ENCODE results near the gene C20orf96. TPM values are rescaled to one million over a fixed set of nuclear protein-coding genes. Genes with fewer than 3 reads are reported as not detected.

The C20orf96 gene
- total and polyA plus RNA-seq, 4 donors, result 0.70 to 2.6 (median 1.7) TPM

DNA sequence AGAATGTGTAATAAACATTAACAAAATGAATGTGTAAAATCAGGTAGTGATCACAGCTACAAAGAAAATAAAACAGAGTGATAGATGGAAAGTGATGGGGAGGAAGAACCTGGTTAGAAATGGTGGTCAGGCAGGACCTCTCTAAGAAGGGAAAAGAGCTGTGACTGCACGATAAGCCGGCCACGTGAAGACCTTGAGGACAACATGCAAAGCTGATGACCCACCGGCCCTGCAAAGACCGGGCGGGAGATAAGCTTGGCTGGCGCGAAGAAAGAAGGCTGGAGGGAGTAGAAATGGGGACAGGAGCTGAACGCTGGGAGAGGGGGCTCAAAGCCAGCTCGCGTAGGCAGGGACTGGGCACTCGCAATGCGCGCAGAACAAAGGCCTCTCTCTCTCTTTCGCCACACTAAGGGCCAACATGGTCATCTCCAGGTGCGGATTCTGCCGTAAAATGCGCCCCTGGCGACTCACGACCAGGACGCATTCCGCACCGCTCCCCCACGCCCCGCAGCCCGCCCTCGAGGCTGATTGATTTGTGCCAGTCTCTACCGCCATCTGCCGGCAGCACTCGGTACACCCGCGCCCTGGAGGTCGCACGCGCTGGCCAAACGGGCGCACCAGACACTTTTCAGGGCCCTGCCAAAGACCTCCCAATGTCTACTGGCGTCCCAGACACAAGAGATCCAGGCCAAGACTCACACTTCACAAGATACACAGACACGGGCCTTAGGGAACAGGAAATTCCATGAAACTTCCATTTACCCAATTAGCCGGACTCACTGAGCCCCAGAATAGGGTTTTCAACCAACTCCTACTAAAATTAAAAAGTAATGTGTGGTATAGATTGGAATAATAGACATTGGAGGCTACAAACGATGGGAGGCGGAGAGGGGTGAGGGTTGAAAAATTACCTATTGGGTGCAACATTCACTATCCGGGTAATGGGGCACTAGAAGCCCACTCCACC, 23.7 kb downstream of the C20orf96 start (continued):
- TF ChIP-seq HNF4A (conservative IDR thresholded peaks at IDR 0.05) (no peak), RAD21 (IDR thresholded peaks at IDR 0.05) (peak; percentile 94 to 97), HNF4G (IDR thresholded peaks at IDR 0.05) (no peak), EGR1 (IDR thresholded peaks at IDR 0.05; ENCODE audit: low read depth in 2 of 2) (no peak), SP1 (IDR thresholded peaks at IDR 0.05) (no peak), YY1 (IDR thresholded peaks at IDR 0.05) (peak; percentile 27), NR2F2 (IDR thresholded peaks at IDR 0.05) (peak; percentile 25), FOXA2 (IDR thresholded peaks at IDR 0.05) (no peak), RXRA (IDR thresholded peaks at IDR 0.05) (no peak), JUND (IDR thresholded peaks at IDR 0.05) (no peak)
- TF ChIP-seq, protein P1, sequence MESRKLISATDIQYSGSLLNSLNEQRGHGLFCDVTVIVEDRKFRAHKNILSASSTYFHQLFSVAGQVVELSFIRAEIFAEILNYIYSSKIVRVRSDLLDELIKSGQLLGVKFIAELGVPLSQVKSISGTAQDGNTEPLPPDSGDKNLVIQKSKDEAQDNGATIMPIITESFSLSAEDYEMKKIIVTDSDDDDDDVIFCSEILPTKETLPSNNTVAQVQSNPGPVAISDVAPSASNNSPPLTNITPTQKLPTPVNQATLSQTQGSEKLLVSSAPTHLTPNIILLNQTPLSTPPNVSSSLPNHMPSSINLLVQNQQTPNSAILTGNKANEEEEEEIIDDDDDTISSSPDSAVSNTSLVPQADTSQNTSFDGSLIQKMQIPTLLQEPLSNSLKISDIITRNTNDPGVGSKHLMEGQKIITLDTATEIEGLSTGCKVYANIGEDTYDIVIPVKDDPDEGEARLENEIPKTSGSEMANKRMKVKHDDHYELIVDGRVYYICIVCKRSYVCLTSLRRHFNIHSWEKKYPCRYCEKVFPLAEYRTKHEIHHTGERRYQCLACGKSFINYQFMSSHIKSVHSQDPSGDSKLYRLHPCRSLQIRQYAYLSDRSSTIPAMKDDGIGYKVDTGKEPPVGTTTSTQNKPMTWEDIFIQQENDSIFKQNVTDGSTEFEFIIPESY (IDR thresholded peaks at IDR 0.05), result no peak
- TF ChIP-seq, protein P2, sequence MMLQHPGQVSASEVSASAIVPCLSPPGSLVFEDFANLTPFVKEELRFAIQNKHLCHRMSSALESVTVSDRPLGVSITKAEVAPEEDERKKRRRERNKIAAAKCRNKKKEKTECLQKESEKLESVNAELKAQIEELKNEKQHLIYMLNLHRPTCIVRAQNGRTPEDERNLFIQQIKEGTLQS (IDR thresholded peaks at IDR 0.05), result no peak

DNA sequence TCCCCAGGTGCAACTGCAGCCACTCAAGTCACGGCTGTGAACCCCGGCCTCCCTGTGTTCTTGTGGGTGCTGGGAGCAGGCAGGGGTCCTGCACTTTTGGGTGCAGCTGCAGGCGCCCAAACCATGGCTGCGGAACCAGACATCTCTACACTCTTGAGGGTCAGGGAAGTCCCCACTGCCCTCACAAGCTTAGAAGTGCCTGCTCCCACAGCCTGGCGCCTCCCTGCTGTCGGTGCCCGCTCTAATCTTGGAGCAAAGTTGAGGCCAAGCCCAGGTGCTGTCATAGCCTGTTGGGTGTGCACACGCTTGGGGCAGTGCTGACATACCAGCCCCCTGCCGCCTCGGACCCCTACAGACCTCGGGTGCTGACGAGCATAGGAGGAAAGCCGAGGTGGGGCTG, 26.8 kb downstream of the C20orf96 start:
- TF ChIP-seq, protein P1 (IDR thresholded peaks at IDR 0.05), result no peak
- TF ChIP-seq FOXA1 (IDR thresholded peaks at IDR 0.05) (no peak), YY1 (IDR thresholded peaks at IDR 0.05) (no peak)
- Histone ChIP-seq H3K36me3 (ENCODE audit: control insufficient read depth in 4 of 4, insufficient read depth in 3 of 4, low read depth in 1 of 4, low read length in 3 of 4) (no peaks in the 10 kb centered on the region), H3K4me3 (ENCODE audit: low read depth in 1 of 3, low read length in 3 of 3) (no peak overlapping the region), H3K9me3 (ENCODE audit: control insufficient read depth in 4 of 4, low read length in 3 of 4) (no peaks in the 10 kb centered on the region), H3K4me1 (ENCODE audit: control insufficient read depth in 4 of 4, insufficient read depth in 4 of 4, low read length in 3 of 4) (peaks cover 0 to 8% (median 6%) of the 10 kb centered on the region in 4 donors), H3K9ac (ENCODE audit: low read depth in 1 of 2, low read length in 2 of 2) (no peak overlapping the region), H3K27ac (ENCODE audit: low read depth in 1 of 2, low read length in 2 of 2) (no peak overlapping the region), H3K27me3 (ENCODE audit: control insufficient read depth in 4 of 4, insufficient read depth in 4 of 4, low read length in 3 of 4) (no peaks in the 10 kb centered on the region)
- WGBS, result 86% methylated on average over 13 of the region's 13 CpGs
- DNase-seq (ENCODE audit: low spot score), result no peak

DNA sequence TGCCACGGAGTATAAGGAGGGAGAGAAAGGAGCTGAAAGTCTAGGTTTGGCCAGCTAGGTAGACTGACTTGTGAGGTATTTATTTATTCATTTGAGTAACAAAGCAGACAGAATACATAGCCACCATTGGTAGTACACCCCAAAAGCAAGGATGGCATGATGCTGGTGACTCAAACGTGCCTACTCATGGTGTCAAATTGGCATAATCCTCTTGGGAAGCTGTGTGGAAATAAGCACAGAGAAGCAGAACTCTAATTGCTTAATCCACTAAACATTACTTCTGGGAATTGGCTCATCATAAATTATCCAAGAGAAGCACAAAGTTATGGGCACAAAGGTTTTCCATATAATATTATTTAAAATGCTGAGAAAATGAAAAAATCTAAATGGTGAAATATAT, 30.6 kb downstream of the C20orf96 start:
- WGBS, result 82% methylated on average over 2 of the region's 2 CpGs
- H3K9ac ChIP-seq (ENCODE audit: low read depth in 1 of 2, low read length in 2 of 2), result no peak overlapping the region
- no peaks in the 10 kb centered on the region for H3K27me3 ChIP-seq (ENCODE audit: control insufficient read depth in 4 of 4, insufficient read depth in 4 of 4, low read length in 3 of 4)
- no peak overlapping the region for H3K4me3 ChIP-seq (ENCODE audit: low read depth in 1 of 3, low read length in 3 of 3)
- no peaks in the 10 kb centered on the region for H3K9me3 ChIP-seq (ENCODE audit: control insufficient read depth in 4 of 4, low read length in 3 of 4)
- no peak for DNase-seq (ENCODE audit: low spot score)
- no peak overlapping the region for H3K27ac ChIP-seq (ENCODE audit: low read depth in 1 of 2, low read length in 2 of 2)
- peaks cover 2 to 20% (median 11%) of the 10 kb centered on the region in 4 donors for H3K4me1 ChIP-seq (ENCODE audit: control insufficient read depth in 4 of 4, insufficient read depth in 4 of 4, low read length in 3 of 4)
- no peaks in the 10 kb centered on the region for H3K36me3 ChIP-seq (ENCODE audit: control insufficient read depth in 4 of 4, insufficient read depth in 3 of 4, low read depth in 1 of 4, low read length in 3 of 4)
- TF ChIP-seq HNF4G (IDR thresholded peaks at IDR 0.05) (no peak), GABPA (IDR thresholded peaks at IDR 0.05 in 1 of 2, conservative IDR thresholded peaks at IDR 0.05 in 1 of 2) (no peak), RXRA (IDR thresholded peaks at IDR 0.05) (no peak), HNF4A (conservative IDR thresholded peaks at IDR 0.05) (no peak), YY1 (IDR thresholded peaks at IDR 0.05) (no peak), FOXA2 (IDR thresholded peaks at IDR 0.05) (no peak)
- TF ChIP-seq, protein P3, sequence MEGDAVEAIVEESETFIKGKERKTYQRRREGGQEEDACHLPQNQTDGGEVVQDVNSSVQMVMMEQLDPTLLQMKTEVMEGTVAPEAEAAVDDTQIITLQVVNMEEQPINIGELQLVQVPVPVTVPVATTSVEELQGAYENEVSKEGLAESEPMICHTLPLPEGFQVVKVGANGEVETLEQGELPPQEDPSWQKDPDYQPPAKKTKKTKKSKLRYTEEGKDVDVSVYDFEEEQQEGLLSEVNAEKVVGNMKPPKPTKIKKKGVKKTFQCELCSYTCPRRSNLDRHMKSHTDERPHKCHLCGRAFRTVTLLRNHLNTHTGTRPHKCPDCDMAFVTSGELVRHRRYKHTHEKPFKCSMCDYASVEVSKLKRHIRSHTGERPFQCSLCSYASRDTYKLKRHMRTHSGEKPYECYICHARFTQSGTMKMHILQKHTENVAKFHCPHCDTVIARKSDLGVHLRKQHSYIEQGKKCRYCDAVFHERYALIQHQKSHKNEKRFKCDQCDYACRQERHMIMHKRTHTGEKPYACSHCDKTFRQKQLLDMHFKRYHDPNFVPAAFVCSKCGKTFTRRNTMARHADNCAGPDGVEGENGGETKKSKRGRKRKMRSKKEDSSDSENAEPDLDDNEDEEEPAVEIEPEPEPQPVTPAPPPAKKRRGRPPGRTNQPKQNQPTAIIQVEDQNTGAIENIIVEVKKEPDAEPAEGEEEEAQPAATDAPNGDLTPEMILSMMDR (IDR thresholded peaks at IDR 0.05; ENCODE audit: low read depth, low read length, missing input control), result no peak
